Measurements from ENCODE around the gene EP400. TPM values are rescaled to one million over a fixed set of nuclear protein-coding genes. Genes with fewer than 3 reads are reported as not detected.

Gene EP400
- total and polyA plus RNA-seq, 2 of the 13 experiments (the other 11 are each of a cell fraction or from before 2014, with no cell fraction given), result 4.9 to 5.0 TPM

GRCh38 chr12:131928711-131929580 is 20.8 kb upstream of the EP400 start, which contains the start of gene PUS1 (continued):
- TF ChIP-seq THAP9 (CRISPR knock-in tag; IDR thresholded peaks at IDR 0.05; ENCODE audit: borderline replicate concordance) (no peak; the same call in 1 of the 2 replicates), YEATS4 (CRISPR knock-in tag; IDR thresholded peaks at IDR 0.05; ENCODE audit: borderline replicate concordance) (peak; percentile 95), ZNF766 (CRISPR knock-in tag; IDR thresholded peaks at IDR 0.05; ENCODE audit: borderline replicate concordance) (no peak; the same call in 1 of the 2 replicates), ZNF609 (CRISPR knock-in tag; IDR thresholded peaks at IDR 0.05; ENCODE audit: borderline replicate concordance) (0 out of 2 replicates have a peak, but pooled peaks have one; percentile 16), KLF11 (CRISPR knock-in tag; IDR thresholded peaks at IDR 0.05) (no peak), PAWR (CRISPR knock-in tag; IDR thresholded peaks at IDR 0.05; ENCODE audit: borderline replicate concordance) (no peak), ZNF232 (CRISPR knock-in tag; IDR thresholded peaks at IDR 0.05; ENCODE audit: borderline replicate concordance) (no peak; the same call in 1 of the 2 replicates), STAT5B (CRISPR knock-in tag; IDR thresholded peaks at IDR 0.05) (no peak), ZNF749 (CRISPR knock-in tag; IDR thresholded peaks at IDR 0.05; ENCODE audit: borderline replicate concordance) (no peak), YY1 (IDR thresholded peaks at IDR 0.05; ENCODE audit: insufficient read depth, insufficient replicate concordance, low read depth, low read length) (peak; percentile 45), TBX2 (CRISPR knock-in tag; IDR thresholded peaks at IDR 0.05; ENCODE audit: borderline replicate concordance) (peak; percentile 68), GATAD1 (CRISPR knock-in tag; IDR thresholded peaks at IDR 0.05) (peak; percentile 90), GMEB2 (CRISPR knock-in tag; IDR thresholded peaks at IDR 0.05; ENCODE audit: low read depth) (no peak), ZFP36 (IDR thresholded peaks at IDR 0.05; ENCODE audit: borderline replicate concordance, low read depth, low read length, partially characterized antibody) (no peak), ZNF180 (CRISPR knock-in tag; IDR thresholded peaks at IDR 0.05; ENCODE audit: borderline replicate concordance, low read depth) (no peak), NFIB (CRISPR knock-in tag; IDR thresholded peaks at IDR 0.05; ENCODE audit: borderline replicate concordance) (no peak), MLX (CRISPR knock-in tag; IDR thresholded peaks at IDR 0.05) (peak; percentile 53; the same call in 1 of the 2 replicates)
